Suprapubic skin (tissue), 4 donors: ENCODE results near the gene TNNI3. TPM values are rescaled to one million over a fixed set of nuclear protein-coding genes. Genes with fewer than 3 reads are reported as not detected.
"Not testable (repeated sequence)": the region's sequence is repeated elsewhere in the genome, so short reads cannot be mapped to it uniquely, and the experiment has no call there.

ENCODE experiments used
- DNase-seq, 2 donors: peaks; one replicate each; pipeline ENCODE4 v3.0.0-alpha.2; 2019; ENCODE audit warnings: low spot score in 2 of 2
- H3K27ac ChIP-seq: fragments of 200-600 bp; sonication (generic); one replicate; pipeline ENCODE4 v1.5.1; 2019
- H3K27me3 ChIP-seq: fragments of 200-600 bp; sonication (generic); one replicate; pipeline ENCODE4 v1.5.1; 2019
- H3K36me3 ChIP-seq: fragments of 200-600 bp; sonication (generic); one replicate; pipeline ENCODE4 v1.5.1; 2019
- H3K4me1 ChIP-seq: fragments of 200-600 bp; sonication (generic); one replicate; pipeline ENCODE4 v1.5.1; 2019
- H3K4me3 ChIP-seq: fragments of 200-600 bp; sonication (generic); one replicate; pipeline ENCODE4 v1.5.1; 2019; ENCODE audit warnings: mild to moderate bottlenecking
- H3K9me3 ChIP-seq: fragments of 200-600 bp; sonication (generic); one replicate; pipeline ENCODE4 v1.5.1; 2019
- CTCF ChIP-seq, 2 donors: fragments of 200-600 bp in 1 of 2; fragments of 450-650 bp in 1 of 2; sonication (generic) in 1 of 2; IDR thresholded peaks; one replicate each; pipeline ENCODE4 v1.5.1; 2016 to 2019; ENCODE audit warnings: antibody characterized with exemption in 2 of 2, mild to moderate bottlenecking in 1 of 2, moderate library complexity in 1 of 2
- EP300 ChIP-seq: sonication (generic); formaldehyde crosslinking; IDR thresholded peaks from one replicate; pipeline ENCODE4 v1.6.1; 2017; ENCODE audit warnings: antibody characterized with exemption
- POLR2A ChIP-seq, 2 donors: fragments of 450-650 bp; IDR thresholded peaks; one replicate each; pipeline ENCODE4 v1.6.1; 2017; ENCODE audit warnings: antibody characterized with exemption in 2 of 2, mild to moderate bottlenecking in 2 of 2, moderate library complexity in 2 of 2
- POLR2AphosphoS5 ChIP-seq, 3 donors: sonication (generic); formaldehyde crosslinking; IDR thresholded peaks; one replicate each; pipeline ENCODE4 v1.6.1; 2017; ENCODE audit warnings: antibody characterized with exemption in 3 of 3
- WGBS: methylation state at CpG from one replicate; pipeline ENCODE4 v1.1.5; 2018; 5-methylcytosine and 5-hydroxymethylcytosine counted together
- total RNA-seq, 4 donors: library from RNA; depleted of rRNA; stranded (reverse); fragments of >200 nt; gene quantifications; one replicate each; pipeline ENCODE4 v1.1.0, GENCODE V29; 2016

TNNI3 gene
- total RNA-seq, 4 donors from 2014 or later: 1.7 to 4.7 (median 3.2) TPM

GRCh38 chr19:55158848-55159749 is 1.6 kb upstream of the TNNI3 start:
- Histone ChIP-seq H3K36me3 (no peaks in the 10 kb centered on the region), H3K4me1 (peaks cover 33% of the 10 kb centered on the region), H3K9me3 (no peaks in the 10 kb centered on the region), H3K4me3 (no peak overlapping the region), H3K27ac (no peak overlapping the region), H3K27me3 (peaks cover 73% of the 10 kb centered on the region)
- WGBS: 43% methylated on average over 17 of the region's 18 CpGs
- DNase-seq: no peak
- TF ChIP-seq POLR2AphosphoS5 (IDR thresholded peaks at IDR 0.05): no peak
- TF ChIP-seq CTCF (IDR thresholded peaks at IDR 0.05): no peak
- no peak for TF ChIP-seq EP300
- no peak for TF ChIP-seq POLR2A (IDR thresholded peaks at IDR 0.05)

- Histone ChIP-seq H3K36me3 (no peaks in the 10 kb centered on the region), H3K9me3 (no peaks in the 10 kb centered on the region), H3K4me3 (no peak overlapping the region), H3K27me3 (peaks cover 71% of the 10 kb centered on the region), H3K4me1 (peaks cover 33% of the 10 kb centered on the region), H3K27ac (no peak overlapping the region)
- DNase-seq: no peak
- 66% methylated on average over 4 of the region's 4 CpGs for WGBS
- TF ChIP-seq EP300 (no peak), CTCF (IDR thresholded peaks at IDR 0.05) (no peak), POLR2A (IDR thresholded peaks at IDR 0.05) (no peak), POLR2AphosphoS5 (IDR thresholded peaks at IDR 0.05) (no peak)
Measured at GRCh38 chr19:55158423-55158822, 891 bp upstream of the TNNI3 start.

GRCh38 chr19:55156202-55157063 is 1.1 kb downstream of the TNNI3 start:
- Histone ChIP-seq H3K27me3 (peaks cover 60% of the 10 kb centered on the region), H3K4me1 (peaks cover 33% of the 10 kb centered on the region), H3K4me3 (peak overlapping the region; percentile 30), H3K9me3 (no peaks in the 10 kb centered on the region), H3K36me3 (no peaks in the 10 kb centered on the region), H3K27ac (no peak overlapping the region)
- DNase-seq: peak in 1 of 2 donors; percentile 65
- TF ChIP-seq CTCF (IDR thresholded peaks at IDR 0.05): no peak
- TF ChIP-seq EP300: no peak
- 2% methylated on average over 26 of the region's 52 CpGs for WGBS

- H3K27me3 ChIP-seq: peaks cover 55% of the 10 kb centered on the region
Measured at GRCh38 chr19:55155784-55156183, 1.7 kb downstream of the TNNI3 start.

GRCh38 chr19:55153652-55154264 is 3.8 kb downstream of the TNNI3 start:
- WGBS: 86% methylated on average over 12 of the region's 12 CpGs
- H3K9me3 ChIP-seq: no peaks in the 10 kb centered on the region
- no peak for DNase-seq

More at GRCh38 chr19:55155784-55156183, 1.7 kb downstream of the TNNI3 start:
- not testable (repeated sequence) for DNase-seq, H3K27ac ChIP-seq, H3K9me3 ChIP-seq, H3K36me3 ChIP-seq
- 0% methylated on average over 2 of the region's 5 CpGs for WGBS
- peak overlapping the region; percentile 30 for H3K4me3 ChIP-seq
- peaks cover 33% of the 10 kb centered on the region for H3K4me1 ChIP-seq

More at GRCh38 chr19:55153652-55154264, 3.8 kb downstream of the TNNI3 start:
- Histone ChIP-seq H3K36me3 (no peaks in the 10 kb centered on the region), H3K4me3 (no peak overlapping the region), H3K4me1 (peaks cover 17% of the 10 kb centered on the region), H3K27me3 (peaks cover 62% of the 10 kb centered on the region), H3K27ac (no peak overlapping the region)
- TF ChIP-seq POLR2AphosphoS5 (IDR thresholded peaks at IDR 0.05) (no peak), CTCF (IDR thresholded peaks at IDR 0.05) (no peak), POLR2A (IDR thresholded peaks at IDR 0.05) (no peak), EP300 (no peak)
